COLO668 (cell line): ENCODE data around the gene NRM.
"Not testable (repeated sequence)": the region's sequence is repeated elsewhere in the genome, so short reads cannot be mapped to it uniquely, and the experiment has no call there.

Experiments
- DNase-seq: peaks from one replicate; lab custom pipeline; 2025; ENCODE audit not compliant: unreplicated experiment; lab: John Stamatoyannopoulos, UW

NRM gene

DNA sequence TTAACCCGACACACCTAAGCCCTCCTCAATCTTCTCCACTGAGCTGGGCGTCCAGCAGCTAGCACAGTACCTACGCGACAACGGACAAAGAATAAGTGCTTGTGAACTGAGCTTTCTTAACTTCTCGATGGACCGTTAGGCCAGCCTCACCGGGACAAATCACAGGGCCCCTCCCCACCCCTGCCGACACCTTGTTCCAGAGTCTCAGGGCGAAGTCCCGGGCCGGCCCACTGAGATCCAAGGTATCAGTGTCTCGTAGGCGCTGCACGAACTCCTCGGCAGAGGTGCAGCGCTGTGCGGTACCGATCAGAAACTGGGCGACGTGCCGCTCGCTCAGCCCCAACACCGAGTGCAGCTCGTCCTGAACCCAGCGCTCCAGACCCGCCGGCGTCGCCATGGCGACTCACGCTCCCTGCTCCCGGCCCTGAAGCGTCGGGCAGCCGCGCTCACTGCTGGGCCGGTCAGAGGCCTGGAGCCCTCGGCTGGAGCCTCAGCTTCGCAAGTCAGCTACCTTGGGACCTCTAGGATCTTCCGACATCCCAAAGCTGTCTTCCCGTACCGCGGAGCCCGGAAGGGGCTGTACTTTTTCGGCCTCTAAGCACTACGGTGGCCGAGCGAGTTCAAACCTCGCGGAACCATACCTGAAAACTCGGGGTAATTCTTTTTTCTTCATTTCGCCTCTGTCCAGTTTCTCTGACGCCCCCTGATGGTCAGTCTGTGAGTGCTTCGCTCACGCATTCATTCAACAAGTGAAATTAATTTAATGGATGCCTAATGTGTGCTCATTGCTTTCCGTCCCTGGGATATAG lies 18.1 kb downstream of the NRM start, which contains the start of gene DHX16:
Gene DHX16, minus strand, starts transcription at position 562 of the 809 bp plus-strand sequence. Its CDS starts 165 bp downstream, at position 397.
- peak; percentile 89 for DNase-seq

GRCh38 chr6:30670760-30671527 lies 19.8 kb downstream of the NRM start:
- DNase-seq = no peak

- not testable (repeated sequence) for DNase-seq
Measured at GRCh38 chr6:30666300-30666699, 24.5 kb downstream of the NRM start.

DNA sequence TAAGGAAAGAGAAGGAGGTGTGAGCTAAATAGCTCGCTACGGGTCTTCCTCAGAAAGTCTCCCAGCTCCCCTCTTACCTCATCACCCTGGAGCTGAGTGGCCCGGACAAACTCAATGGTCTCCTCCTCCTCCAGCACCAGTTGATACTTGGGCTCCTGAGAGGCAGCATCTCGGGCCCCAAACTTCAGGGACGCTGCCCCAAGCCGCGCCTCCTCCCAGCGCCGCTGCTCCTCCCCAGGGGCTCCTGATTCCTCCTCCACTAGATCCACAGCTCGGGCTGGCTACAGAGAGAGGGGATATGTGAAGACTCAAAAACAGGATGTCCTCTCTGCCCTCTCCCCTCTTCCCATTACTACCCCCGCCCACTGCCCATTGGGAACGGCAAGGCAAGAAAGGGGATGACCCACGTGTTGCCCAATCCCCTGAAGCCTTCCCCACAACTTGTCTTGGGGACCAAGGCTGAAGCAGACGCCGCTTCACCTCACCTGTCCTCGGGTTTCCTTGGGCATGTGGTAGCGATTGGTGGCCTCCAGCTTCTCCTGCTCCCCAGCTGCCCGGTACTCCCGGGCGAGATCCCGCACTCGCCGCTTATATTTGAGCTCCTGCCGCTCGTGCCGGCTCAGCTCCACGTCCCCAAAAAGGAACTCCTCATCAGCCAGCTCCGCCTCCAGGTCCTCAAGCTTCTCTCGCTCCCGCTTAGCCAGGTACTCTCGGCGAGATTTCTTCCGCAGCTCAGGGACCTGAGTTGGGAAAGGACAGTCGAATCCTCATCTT lies 25.6 kb downstream of the NRM start:
- no peak for DNase-seq

GRCh38 chr6:30657922-30658321 lies 32.9 kb downstream of the NRM start:
- not testable (repeated sequence) for DNase-seq

DNA sequence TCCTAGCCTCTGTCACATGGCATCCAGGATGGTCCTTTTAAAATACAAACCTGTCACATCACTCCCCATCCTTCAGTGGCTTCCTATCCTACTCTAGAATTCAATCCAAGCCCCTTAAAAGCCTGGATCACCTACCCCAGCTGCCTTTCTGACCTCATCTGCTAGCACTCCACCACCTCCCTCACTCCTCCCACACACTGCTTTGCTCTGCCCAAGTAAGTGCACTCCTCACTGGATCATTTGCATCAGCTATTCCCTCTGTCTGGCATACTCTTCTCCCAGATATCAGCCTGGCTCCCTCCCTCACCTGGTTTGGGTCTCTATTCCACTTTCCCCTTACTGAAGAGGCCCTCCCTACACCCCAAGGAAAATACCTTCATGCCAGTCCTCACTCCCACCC lies 33.3 kb downstream of the NRM start:
- DNase-seq = no peak

GRCh38 chr6:30656513-30656912 lies 34.3 kb downstream of the NRM start:
- DNase-seq = no peak

DNA sequence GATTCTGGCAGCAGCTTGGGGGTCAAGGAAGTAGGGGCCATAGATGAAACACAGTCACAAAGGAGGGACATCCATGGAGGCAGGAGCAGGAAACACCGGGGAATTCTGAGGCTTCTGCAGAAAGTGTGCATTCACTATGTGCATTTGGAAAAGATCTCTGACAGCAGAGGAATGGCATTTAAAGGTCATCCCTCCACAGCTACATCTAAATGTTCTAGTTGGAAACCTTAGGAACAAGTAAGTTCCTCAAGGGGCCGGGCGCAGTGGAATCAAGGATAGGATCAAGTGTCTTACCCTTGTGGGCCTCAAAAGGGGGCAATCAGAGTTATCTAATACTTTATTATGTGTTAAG lies 35.1 kb downstream of the NRM start:
- no peak for DNase-seq

DNA sequence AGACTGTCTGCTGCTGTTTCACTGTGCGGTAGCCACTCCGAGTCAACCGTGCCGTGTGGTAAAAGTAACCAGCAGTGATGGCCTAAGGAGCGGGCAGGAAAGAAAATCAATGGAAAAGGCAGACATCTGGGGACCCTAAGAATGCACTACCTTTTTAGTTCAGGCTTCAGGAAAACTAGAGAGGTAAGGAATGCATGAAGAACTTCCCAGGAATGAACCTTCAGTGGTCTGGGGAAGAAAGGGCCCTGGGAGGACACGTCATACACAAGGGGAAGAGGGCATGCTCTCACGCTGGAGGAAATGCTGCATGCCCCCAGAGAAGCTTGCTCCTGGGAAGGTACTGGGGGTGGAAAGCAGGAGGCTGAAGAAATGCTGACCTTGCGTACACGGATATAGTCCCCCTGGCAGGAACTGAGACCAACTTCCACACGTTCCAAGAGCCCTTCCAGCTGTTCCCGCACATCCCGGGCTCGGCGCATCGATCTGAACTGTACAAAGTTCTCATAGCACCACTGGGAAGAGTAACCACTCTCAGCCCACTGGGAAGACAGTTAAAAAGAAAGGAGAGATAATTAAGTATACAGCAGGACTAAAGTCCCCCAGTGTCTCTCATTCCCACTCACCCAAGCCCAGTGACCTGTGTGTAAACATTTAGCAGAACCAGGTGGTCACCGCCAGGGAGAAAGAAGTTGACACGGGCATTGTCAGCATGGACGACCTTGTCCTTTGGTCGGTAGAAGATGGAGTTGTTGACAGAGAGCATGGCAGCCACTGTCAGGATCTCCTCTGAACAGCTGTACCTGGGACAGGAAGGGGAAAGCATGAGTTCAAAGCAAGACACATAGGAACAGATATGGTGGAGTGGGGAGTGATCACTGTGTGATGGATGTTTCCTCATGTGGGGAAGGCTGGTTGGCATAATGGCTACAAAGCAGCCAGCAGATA lies 35.7 kb downstream of the NRM start:
- no peak for DNase-seq

GRCh38 chr6:30651143-30651542 lies 39.6 kb downstream of the NRM start:
- DNase-seq = no peak

- peak; percentile 77 for DNase-seq
Measured at GRCh38 chr6:30647242-30648116, 43.3 kb downstream of the NRM start.

DNA sequence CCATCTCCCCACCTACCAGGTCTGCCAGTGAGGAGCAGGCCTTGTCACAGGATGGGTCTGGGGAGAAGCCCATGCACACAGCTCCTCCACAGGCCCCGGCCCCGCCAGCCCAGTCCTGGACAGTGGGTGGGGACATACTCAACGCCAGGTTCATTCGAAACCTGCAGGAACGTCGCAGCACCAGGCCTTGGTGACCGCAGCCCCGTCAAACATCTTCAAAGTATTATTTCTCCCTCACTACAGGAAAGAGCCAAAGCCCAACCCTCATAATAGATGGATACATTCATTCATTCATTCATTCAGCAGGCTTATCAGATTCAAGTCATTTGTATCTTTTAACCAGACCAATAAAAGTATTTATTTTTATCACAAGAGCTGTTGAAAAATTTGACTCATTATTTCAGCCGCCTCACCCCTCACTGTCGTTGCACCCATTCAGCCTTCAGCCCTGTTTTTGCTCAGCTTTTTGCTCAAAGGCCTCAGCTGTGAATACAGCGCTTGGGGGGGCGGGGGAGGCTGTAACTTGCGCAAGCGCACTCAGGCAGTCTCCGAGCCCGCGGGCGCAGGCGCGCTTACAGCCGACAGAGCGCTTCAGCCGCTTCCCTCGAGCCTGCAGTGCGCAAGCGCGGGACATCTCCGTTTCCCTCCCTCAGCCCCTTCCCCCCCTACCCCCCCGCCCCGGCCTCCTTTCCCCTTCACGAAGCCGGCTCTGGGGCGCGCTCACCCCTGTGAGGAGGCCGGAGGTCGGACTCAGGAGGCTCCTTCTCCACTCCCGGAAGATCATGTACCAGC lies 44.1 kb downstream of the NRM start, which contains the start of gene C6orf136:
Gene C6orf136, plus strand, starts transcription at position 684 of the 792 bp plus-strand sequence. Its CDS starts 99 bp downstream, at position 783.
- DNase-seq = peak; percentile 91

DNA sequence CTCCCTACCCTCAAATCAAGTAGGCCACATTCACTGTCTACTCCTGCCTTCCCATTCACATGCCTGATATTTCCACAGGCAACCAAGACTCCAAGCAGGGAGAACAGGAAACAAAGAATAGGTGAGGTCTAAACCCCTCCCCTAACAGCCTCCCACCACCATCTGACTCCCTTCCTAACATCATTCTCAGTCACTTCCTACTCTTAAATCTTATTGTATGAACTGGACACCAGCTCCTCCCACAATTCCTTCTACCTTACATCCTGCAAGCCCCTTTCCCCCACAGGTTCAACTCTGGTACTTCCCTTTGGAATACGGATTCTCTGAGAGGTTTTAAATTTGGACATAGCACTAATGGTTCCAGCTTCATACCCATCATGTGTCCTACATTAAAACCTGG lies 44.8 kb downstream of the NRM start:
- DNase-seq = no peak

DNA sequence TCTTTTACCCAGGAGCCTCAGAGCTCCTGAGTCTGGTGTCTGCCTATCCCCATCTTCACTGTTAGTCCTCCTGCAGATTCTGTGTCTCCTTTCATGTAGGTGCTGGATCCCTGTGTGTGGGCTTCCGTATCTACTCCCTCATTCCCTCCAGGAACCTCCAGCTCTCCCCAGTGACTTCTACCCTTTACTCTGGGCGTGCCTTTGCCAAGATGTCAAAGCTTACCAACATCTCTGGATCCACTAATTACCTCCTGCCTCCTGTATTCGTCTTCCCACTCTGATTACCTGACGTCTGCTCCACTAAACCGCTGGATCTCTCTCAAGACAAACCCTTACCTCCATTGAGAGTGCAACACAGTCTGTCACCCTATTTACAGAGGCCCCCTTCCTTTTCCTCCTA lies 46.0 kb downstream of the NRM start:
- DNase-seq = no peak

DNA sequence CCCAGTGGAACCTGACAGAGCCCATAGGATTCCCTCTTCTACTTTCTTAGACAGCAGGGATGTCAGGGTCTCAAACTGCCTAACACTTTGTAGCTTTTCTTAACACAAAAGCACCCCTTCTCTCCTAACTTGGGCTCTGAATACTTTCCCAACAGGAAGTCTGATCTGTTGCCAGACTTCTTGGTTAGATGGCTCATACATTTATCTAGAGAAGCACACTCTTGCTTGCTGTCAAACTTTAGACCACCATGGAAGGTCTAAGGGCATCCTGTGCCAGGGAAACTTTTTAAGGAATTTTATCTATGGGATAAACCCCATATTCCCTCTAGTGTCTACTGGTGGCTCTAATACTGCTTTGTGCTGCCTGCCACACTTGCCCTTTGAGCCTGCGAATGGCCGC lies 47.1 kb downstream of the NRM start:
- DNase-seq = no peak

DNA sequence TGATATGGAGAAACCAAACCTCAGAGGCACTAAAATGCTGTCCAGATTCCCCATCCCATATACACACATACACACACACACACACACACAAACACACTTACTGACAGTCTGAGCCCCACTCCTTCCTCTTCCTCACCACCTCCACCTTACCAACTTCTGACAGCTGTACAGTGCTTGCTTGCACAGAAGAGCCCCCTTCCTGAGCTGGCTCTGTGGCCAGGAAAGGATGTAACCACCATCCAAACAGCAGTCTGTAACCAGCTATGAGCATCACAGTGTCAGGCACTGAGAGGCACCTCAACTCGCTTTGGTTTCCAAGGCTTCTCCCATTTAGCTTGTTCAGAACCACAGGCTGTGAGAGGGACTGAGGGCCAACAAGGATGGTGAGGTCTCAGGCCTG lies 49.7 kb downstream of the NRM start:
- no peak for DNase-seq

- no peak for DNase-seq
Measured at GRCh38 chr6:30640481-30640880, 50.3 kb downstream of the NRM start.
